ENCODE measurements around the gene NOVA1.

Gene NOVA1

GRCh38 chr14:26444822-26445221 lies 153.0 kb downstream of the NOVA1 start:
- no peak for DNase-seq (ENCODE audit: low read depth, low spot score)

- DNase-seq (ENCODE audit: low read depth, low spot score), result no peak
These were observed 154.2 kb downstream of the NOVA1 start for GRCh38 chr14:26443654-26444053.

GRCh38 chr14:26429205-26429604 lies 168.6 kb downstream of the NOVA1 start:
- no peak for DNase-seq (ENCODE audit: low read depth, low spot score)

- DNase-seq (ENCODE audit: low read depth, low spot score), result no peak
These were observed 170.7 kb downstream of the NOVA1 start for GRCh38 chr14:26427097-26427496.

- no peak for DNase-seq (ENCODE audit: low read depth, low spot score)
These were observed 173.3 kb downstream of the NOVA1 start for GRCh38 chr14:26424537-26424936.

GRCh38 chr14:26415618-26416123 lies 182.2 kb downstream of the NOVA1 start:
- DNase-seq (ENCODE audit: low read depth, low spot score), result no peak

- no peak for DNase-seq (ENCODE audit: low read depth, low spot score)
These were observed 182.9 kb downstream of the NOVA1 start for GRCh38 chr14:26414926-26415325.

GRCh38 chr14:26414103-26414502 lies 183.7 kb downstream of the NOVA1 start:
- no peak for DNase-seq (ENCODE audit: low read depth, low spot score)

GRCh38 chr14:26412421-26412820 lies 185.4 kb downstream of the NOVA1 start:
- no peak for DNase-seq (ENCODE audit: low read depth, low spot score)

GRCh38 chr14:26410189-26410685 lies 187.6 kb downstream of the NOVA1 start:
- DNase-seq (ENCODE audit: low read depth, low spot score), result no peak

- no peak for DNase-seq (ENCODE audit: low read depth, low spot score)
These were observed 192.9 kb downstream of the NOVA1 start for GRCh38 chr14:26404927-26405326.

- DNase-seq (ENCODE audit: low read depth, low spot score), result no peak
These were observed 194.1 kb downstream of the NOVA1 start for GRCh38 chr14:26403760-26404159.

GRCh38 chr14:26402126-26402525 lies 195.7 kb downstream of the NOVA1 start:
- no peak for DNase-seq (ENCODE audit: low read depth, low spot score)

GRCh38 chr14:26401179-26401968 lies 196.5 kb downstream of the NOVA1 start:
- DNase-seq (ENCODE audit: low read depth, low spot score), result no peak

GRCh38 chr14:26400373-26400772 lies 197.5 kb downstream of the NOVA1 start:
- no peak for DNase-seq (ENCODE audit: low read depth, low spot score)

- DNase-seq (ENCODE audit: low read depth, low spot score), result no peak
These were observed 199.2 kb downstream of the NOVA1 start for GRCh38 chr14:26398616-26399015.

Data from brain pericyte (primary cell).